ENCODE results near the gene HHAT.

The HHAT gene

DNA sequence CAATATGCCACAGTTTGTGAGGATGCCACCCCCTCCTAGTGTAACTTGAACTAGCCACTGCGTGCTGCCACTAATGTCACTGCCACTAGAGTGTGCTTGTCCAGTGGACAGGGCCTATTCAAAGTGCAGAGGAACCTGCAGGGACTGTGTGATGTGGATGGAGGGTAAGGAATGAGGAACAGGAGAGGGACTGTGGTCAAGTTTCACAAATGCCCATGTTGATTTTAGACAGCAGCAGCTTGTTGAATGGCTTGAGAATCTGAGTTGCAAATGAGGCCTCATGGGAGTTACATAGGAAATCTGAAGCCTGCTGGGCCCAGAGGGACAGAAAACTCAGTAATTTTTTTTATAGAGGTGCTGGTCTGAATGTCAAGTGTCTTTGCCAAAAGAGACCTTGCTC is 112.3 kb downstream of the HHAT start:
- DNase-seq (ENCODE audit: low spot score), result no peak

- no peak for DNase-seq (ENCODE audit: low spot score)
Measured at GRCh38 chr1:210445485-210445884, 116.8 kb downstream of the HHAT start.

DNA sequence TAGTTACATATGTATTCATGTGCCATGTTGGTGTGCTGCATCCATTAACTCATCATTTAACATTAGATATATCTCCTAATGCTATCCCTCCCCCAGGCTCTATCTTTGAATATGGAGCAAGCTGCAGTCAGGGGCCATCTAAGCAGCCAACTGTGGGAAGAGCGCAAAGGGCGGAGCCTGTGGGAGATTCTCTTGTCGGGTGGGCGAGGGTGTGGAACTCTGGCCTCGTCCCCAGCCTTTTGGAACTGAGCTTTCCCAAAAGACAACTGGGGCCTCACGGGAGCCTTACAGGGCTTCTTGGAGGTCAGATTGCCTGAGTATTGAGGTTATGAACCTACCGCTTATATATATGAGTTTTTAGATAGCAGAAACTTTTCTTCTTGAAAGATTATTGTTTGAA is 117.2 kb downstream of the HHAT start:
- no peak for DNase-seq (ENCODE audit: low spot score)

- no peak for DNase-seq (ENCODE audit: low spot score)
Measured at GRCh38 chr1:210446479-210446878, 117.8 kb downstream of the HHAT start.

DNA sequence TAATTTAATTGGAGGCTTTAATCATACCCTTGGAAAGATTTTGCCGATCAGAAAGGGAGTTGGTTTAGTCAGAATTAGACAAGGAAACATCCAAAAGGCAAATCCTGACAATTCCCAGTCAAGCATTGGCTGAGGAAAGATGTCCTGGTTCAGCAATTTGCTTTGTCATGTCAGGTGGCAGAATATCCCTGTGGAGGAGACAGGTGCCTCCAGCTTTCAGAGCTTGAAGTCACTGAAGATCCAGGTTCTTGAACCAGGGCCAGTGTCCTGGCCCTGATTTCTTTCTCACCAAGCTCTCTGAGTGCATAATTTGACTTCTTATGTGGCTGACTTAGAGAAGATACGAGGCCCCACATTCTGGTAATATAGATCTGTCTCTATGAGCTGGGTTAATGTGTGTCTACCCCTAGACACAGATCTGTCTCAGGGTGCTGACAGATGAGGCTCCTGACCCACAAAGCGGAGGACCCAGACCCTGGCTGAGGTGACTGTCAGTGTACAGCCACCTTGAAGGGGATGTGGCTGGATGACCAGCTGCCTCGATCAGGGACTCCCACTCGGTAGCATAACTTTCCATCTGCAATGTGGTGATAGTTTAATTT is 118.9 kb downstream of the HHAT start:
- no peak for DNase-seq (ENCODE audit: low spot score)

- DNase-seq (ENCODE audit: low spot score), result peak; percentile 6
Measured at GRCh38 chr1:210448297-210448892, 119.7 kb downstream of the HHAT start.

- no peak for DNase-seq (ENCODE audit: low spot score)
Measured at GRCh38 chr1:210455840-210456603, 127.3 kb downstream of the HHAT start.

DNA sequence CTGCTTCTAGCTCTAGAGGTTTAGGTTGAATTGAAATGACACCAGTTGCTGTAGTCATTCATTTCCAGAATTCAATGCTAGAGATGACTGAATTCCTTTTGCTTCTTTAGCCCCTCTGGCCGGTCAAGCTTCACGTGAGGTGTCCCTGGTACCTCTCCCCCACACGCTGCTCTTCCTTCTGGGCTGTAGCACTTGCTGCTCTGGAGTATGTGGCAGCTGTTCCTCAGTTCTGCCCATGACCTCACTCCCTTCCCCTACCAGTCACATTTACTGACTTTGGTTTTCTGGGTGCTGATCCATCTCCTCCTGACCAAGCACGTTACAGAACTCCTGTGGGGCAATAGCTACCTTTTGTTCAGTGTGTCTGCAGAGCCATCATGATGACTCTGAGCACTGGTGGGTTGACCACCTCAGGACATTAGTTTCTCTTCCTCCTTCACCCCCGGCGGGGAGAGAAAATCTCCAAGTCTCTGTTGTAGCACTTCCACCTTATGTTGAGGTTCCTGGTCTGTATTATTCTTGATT is 128.1 kb downstream of the HHAT start:
- DNase-seq (ENCODE audit: low spot score), result no peak

DNA sequence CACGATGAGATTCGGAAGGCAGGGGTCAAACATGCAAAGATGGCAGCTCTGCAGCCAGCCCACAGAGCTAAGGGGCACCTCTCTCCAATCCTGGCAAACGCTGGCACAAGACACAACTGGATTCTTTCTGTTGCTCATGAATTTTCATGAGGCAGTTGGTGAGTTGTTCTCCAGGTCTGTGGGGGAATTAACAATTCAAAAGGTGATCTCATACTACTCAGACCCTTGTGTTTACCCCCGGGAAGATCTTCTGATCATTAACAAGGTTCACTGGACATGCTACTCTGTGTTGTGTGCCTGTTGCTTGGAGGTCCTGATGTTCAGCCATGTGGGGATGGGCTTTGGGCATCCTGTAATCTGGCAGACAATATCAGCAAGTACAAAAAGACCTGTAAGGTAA is 128.9 kb downstream of the HHAT start:
- DNase-seq (ENCODE audit: low spot score), result no peak

DNA sequence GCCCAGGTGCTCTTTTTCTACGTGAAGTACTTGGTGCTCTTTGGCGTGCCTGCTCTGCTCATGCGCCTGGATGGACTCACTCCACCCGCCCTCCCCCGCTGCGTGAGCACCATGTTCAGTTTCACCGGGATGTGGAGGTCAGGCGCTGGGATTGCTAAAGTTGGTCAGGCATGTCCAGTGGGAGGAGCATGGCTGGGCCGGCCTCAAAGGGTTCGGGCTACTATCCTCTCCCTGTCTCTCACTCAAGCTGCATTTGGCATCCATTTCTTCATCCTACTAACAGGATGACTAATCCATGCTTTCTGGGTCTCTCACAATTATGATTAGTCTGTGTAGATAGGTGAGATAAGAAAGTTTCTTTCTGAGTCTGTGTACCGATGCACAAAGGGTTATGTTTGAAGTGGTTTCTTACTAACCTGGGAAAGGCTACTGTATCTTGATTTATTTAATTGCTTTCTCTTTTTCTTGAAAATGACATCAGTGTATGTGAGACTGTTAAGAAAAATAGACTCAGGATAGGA is 135.9 kb downstream of the HHAT start:
- no peak for DNase-seq (ENCODE audit: low spot score)

GRCh38 chr1:210465150-210465549 is 136.4 kb downstream of the HHAT start:
- no peak for DNase-seq (ENCODE audit: low spot score)

GRCh38 chr1:210467440-210468043 is 138.8 kb downstream of the HHAT start:
- no peak for DNase-seq (ENCODE audit: low spot score)

GRCh38 chr1:210469441-210469840 is 140.7 kb downstream of the HHAT start:
- no peak for DNase-seq (ENCODE audit: low spot score)

- no peak for DNase-seq (ENCODE audit: low spot score)
Measured at GRCh38 chr1:210475321-210475720, 146.6 kb downstream of the HHAT start.

DNA sequence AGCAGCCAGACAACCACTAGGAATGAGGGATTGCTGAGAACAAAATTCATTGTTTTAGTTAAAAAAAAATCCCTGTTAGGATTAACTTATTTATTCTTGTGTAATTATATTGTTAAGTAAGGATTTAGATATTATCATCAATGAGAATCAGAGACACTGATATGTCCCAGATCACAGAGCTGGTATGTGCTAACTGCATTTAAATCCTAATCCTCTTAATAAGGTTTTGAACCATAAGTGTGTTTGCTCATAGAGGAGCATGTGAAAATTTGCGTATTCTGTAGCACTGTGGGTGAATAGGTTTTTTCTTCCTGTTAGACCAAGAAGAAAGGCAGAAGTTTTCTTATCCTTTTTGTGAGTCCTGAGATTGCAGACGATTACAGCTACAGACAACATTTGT is 147.1 kb downstream of the HHAT start:
- DNase-seq (ENCODE audit: low spot score), result no peak

- no peak for DNase-seq (ENCODE audit: low spot score)
Measured at GRCh38 chr1:210476730-210477129, 148.0 kb downstream of the HHAT start.

GRCh38 chr1:210477328-210477924 is 148.7 kb downstream of the HHAT start:
- DNase-seq (ENCODE audit: low spot score), result no peak

GRCh38 chr1:210478820-210479219 is 150.1 kb downstream of the HHAT start:
- no peak for DNase-seq (ENCODE audit: low spot score)

DNA sequence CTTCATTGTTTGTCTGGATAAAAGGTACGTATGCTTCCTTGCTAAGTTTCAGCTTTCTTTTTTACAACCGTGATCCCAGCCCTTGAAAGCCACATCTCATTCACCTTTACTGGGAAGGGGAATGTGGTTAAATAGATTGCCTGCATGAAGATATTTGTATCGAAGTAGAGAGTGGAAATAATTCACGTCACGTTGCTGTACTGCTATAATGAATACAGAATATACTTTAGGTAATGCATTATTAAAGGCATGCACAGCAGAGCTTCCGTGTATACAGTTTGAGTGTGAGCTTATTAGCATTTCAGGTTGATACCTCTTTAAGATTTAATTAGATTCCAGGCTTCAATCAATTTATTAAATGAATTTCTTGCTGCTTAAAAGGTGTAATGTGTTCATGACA is 153.8 kb downstream of the HHAT start:
- DNase-seq (ENCODE audit: low spot score), result no peak

DNA sequence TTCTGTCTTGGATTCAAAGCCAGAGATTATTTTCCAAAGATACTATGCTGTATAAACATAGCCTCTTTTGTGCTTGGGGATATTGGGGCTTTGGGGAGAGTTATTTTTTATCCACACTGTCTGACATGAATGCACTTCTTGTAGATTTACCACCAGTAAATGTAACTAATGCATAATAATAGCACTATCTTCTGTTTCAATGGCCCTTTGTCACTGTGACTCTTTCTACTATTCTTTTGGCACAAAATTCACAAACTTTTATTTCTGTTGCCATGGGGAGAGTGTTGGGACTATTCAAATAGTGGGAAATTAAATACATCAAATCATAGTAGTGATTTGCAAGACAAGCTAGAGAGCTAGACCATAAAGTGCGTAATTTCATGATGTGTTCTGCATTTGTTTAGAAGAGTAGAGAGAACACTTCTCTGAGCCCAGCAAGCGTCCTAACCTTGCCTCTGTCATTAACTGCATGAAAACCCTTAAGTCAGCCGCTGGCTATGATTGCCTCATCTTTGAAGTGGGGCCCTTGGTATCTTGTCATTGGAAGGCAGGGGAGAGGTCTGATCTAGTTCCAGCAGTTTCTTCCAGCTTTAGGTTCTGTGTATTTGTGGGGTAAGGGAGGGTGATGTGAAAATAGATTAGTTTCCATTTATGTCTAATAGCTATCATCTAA is 154.4 kb downstream of the HHAT start:
- DNase-seq (ENCODE audit: low spot score), result no peak

GRCh38 chr1:210483821-210484220 is 155.1 kb downstream of the HHAT start:
- no peak for DNase-seq (ENCODE audit: low spot score)

DNA sequence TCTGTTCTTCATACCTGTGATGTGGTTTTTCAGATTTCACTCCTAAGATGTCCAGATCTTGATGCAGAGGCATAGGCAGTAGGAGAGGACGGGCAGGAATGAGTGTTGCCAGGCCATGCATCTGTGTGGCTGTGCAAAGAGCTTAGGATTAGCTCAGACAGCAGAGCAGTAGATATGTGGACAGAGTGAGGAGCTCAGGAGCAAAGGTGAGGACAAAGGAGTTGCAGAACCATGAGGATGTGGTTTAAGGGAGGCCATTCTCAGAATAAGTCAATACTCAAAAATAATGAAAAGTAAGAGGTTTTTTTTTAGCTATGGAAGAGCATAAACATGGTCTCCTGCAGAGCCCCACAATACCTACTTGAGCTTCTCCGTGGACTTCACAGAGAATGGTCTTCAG is 158.3 kb downstream of the HHAT start:
- DNase-seq (ENCODE audit: low spot score), result no peak
